GM23338 (cell line): ENCODE measurements around the gene WNT4. TPM values are rescaled to one million over a fixed set of nuclear protein-coding genes. Genes with fewer than 3 reads are reported as not detected.

Experiments used
- ATAC-seq: fragments of 200-7000 bp; cut with Tn5 transposase; 3 replicates; pipeline ENCODE4 v1.9.1; 2020
- DNase-seq: peaks from one replicate; pipeline ENCODE4 v3.0.0-alpha.2; 2015; ENCODE audit warnings: low spot score
- H2AFZ ChIP-seq: fragments of 200-600 bp; sonication (generic); 2 replicates; pipeline ENCODE4 v1.8.0; 2016; ENCODE audit warnings: antibody characterized with exemption, mild to moderate bottlenecking, moderate library complexity
- H3F3A ChIP-seq: fragments of 200-600 bp; sonication (generic); replicated peaks from 2 replicates; pipeline ENCODE4 v1.8.0; 2017; ENCODE audit warnings: antibody characterized with exemption, mixed run types, low read depth
- H3K27ac ChIP-seq: fragments of 200-600 bp; sonication (generic); 2 replicates; pipeline ENCODE4 v1.6.1; 2016; ENCODE audit warnings: low read depth
- H3K27me3 ChIP-seq: fragments of 200-600 bp; sonication (generic); 2 replicates; pipeline ENCODE4 v1.8.0; 2016; ENCODE audit warnings: mild to moderate bottlenecking, mixed run types, moderate library complexity; ENCODE audit not compliant: insufficient read depth
- H3K36me3 ChIP-seq: fragments of 200-600 bp; sonication (generic); 2 replicates; pipeline ENCODE4 v1.8.0; 2016; ENCODE audit warnings: mild to moderate bottlenecking; ENCODE audit not compliant: insufficient read depth
- H3K4me1 ChIP-seq: fragments of 200-600 bp; sonication (generic); 2 replicates; pipeline ENCODE4 v1.8.0; 2016; ENCODE audit warnings: mild to moderate bottlenecking, moderate library complexity; ENCODE audit not compliant: insufficient read depth
- H3K4me2 ChIP-seq: fragments of 200-600 bp; sonication (generic); 2 replicates; pipeline ENCODE4 v1.7.1; 2017; ENCODE audit warnings: mixed run types
- H3K4me3 ChIP-seq: fragments of 200-600 bp; sonication (generic); 2 replicates; pipeline ENCODE4 v1.6.1; 2016; ENCODE audit warnings: mixed run types
- H3K79me2 ChIP-seq: fragments of 200-600 bp; sonication (generic); replicated peaks from 2 replicates; pipeline ENCODE4 v1.8.0; 2017; ENCODE audit warnings: mild to moderate bottlenecking; ENCODE audit not compliant: insufficient read depth
- H3K9me2 ChIP-seq: fragments of 200-600 bp; sonication (generic); 2 replicates; pipeline ENCODE4 v1.8.0; 2017; ENCODE audit not compliant: insufficient read depth
- H4K20me1 ChIP-seq: fragments of 200-600 bp; sonication (generic); replicated peaks from 2 replicates; pipeline ENCODE4 v1.8.0; 2017; ENCODE audit warnings: mild to moderate bottlenecking; ENCODE audit not compliant: insufficient read depth
- H3K27ac Mint-ChIP-seq: 2 replicates; pipeline ENCODE4 v1.8.0; 2020; ENCODE audit warnings: inconsistent platforms, mild to moderate bottlenecking, moderate library complexity, mixed read lengths
- H3K27me3 Mint-ChIP-seq: 3 replicates; pipeline ENCODE4 v1.8.0; 2022; ENCODE audit warnings: low read depth, mild to moderate bottlenecking, moderate library complexity, mixed read lengths, inconsistent platforms; ENCODE audit not compliant: insufficient read depth, poor library complexity
- H3K36me3 Mint-ChIP-seq: 3 replicates; pipeline ENCODE4 v1.8.0; 2021; ENCODE audit warnings: low read depth, mild to moderate bottlenecking, inconsistent platforms, moderate library complexity, mixed read lengths
- H3K4me1 Mint-ChIP-seq: 3 replicates; pipeline ENCODE4 v1.8.0; 2020; ENCODE audit warnings: mild to moderate bottlenecking, inconsistent platforms, mixed read lengths
- H3K4me3 Mint-ChIP-seq: 3 replicates; pipeline ENCODE4 v1.8.0; 2021; ENCODE audit warnings: moderate library complexity, mild to moderate bottlenecking, inconsistent platforms, mixed read lengths
- H3K9me3 Mint-ChIP-seq: 3 replicates; pipeline ENCODE4 v1.8.0; 2020; ENCODE audit warnings: moderate library complexity, mild to moderate bottlenecking, inconsistent platforms, mixed read lengths
- CREB1 ChIP-seq: fragments of 250-450 bp; sonication (Bioruptor Pico); IDR thresholded peaks from 2 replicates; pipeline ENCODE4 v1.5.0; 2020; ENCODE audit warnings: low read depth, mild to moderate bottlenecking, moderate library complexity
- EZH2 ChIP-seq: fragments of 200-600 bp; sonication (generic); IDR thresholded peaks from one replicate; pipeline ENCODE4 v1.8.0; 2017; ENCODE audit warnings: antibody characterized with exemption, mild to moderate bottlenecking, low read depth; ENCODE audit not compliant: unreplicated experiment
- EZH2phosphoT487 ChIP-seq: fragments of 200-600 bp; sonication (generic); IDR thresholded peaks from one replicate; pipeline ENCODE4 v1.8.1; 2018; ENCODE audit warnings: antibody characterized with exemption; ENCODE audit not compliant: unreplicated experiment
- JUNB ChIP-seq: IDR thresholded peaks from one replicate; pipeline ENCODE4 v1.6.1; 2016; ENCODE audit warnings: antibody characterized with exemption; ENCODE audit not compliant: unreplicated experiment
- NANOG ChIP-seq: IDR thresholded peaks from 2 replicates; pipeline ENCODE4 v1.6.1; 2016; ENCODE audit warnings: antibody characterized with exemption, borderline replicate concordance
- POLR2AphosphoS5 ChIP-seq: IDR thresholded peaks from 2 replicates; pipeline ENCODE4 v1.6.1; 2016; ENCODE audit warnings: antibody characterized with exemption, low read depth
- REST ChIP-seq: IDR thresholded peaks from one replicate; pipeline ENCODE4 v1.6.1; 2018; ENCODE audit warnings: antibody characterized with exemption; ENCODE audit not compliant: unreplicated experiment
- STAT1 ChIP-seq: IDR thresholded peaks from one replicate; pipeline ENCODE4 v1.6.1; 2016; ENCODE audit warnings: antibody characterized with exemption; ENCODE audit not compliant: unreplicated experiment
- ZNF114 ChIP-seq: fragments of 250-450 bp; sonication (Bioruptor Pico); IDR thresholded peaks from 2 replicates; pipeline ENCODE4 v1.5.0; 2020; ENCODE audit warnings: mild to moderate bottlenecking, moderate library complexity
- ZNF331 ChIP-seq: fragments of 250-450 bp; sonication (Bioruptor Pico); IDR thresholded peaks from 2 replicates; pipeline ENCODE4 v1.5.0; 2020; ENCODE audit warnings: low read depth, mild to moderate bottlenecking, moderate library complexity
- ZNF462 ChIP-seq: fragments of 250-450 bp; sonication (Bioruptor Pico); IDR thresholded peaks from 2 replicates; pipeline ENCODE4 v1.5.0; 2020; ENCODE audit warnings: mild to moderate bottlenecking, moderate library complexity
- polyA plus RNA-seq: library from polyadenylated mRNA; unstranded; fragments of >200 nt; fragmentation: Nextera tagmentation; extraction: Ambion mirVana; gene quantifications from 2 replicates; pipeline ENCODE4 v1.2.1, GENCODE V29; 2016
- total RNA-seq: library from RNA; depleted of rRNA; stranded (reverse); fragments of >200 nt; shearing (Covaris generic); gene quantifications from 2 replicates; pipeline ENCODE4 v1.2.3, GENCODE V29; 2014
- TF ChIP-seq, protein P1 (sequence below), 2 experiments: fragments of 200-600 bp in 1 of 2; sonication (generic) in 1 of 2; conservative IDR thresholded peaks; 2 replicates each; pipeline versions ENCODE4 v1.5.1 to v1.6.1; 2016 to 2017; ENCODE audit warnings: antibody characterized with exemption in 2 of 2, low read depth in 2 of 2, mild to moderate bottlenecking in 2 of 2, moderate library complexity in 1 of 2

Gene WNT4
- total and polyA plus RNA-seq, 2 experiments from 2014 or later = 0.59 to 0.79 TPM

GRCh38 chr1:22129501-22130117 is 13.3 kb downstream of the WNT4 start:
- DNase-seq (no peak), ATAC-seq (no peak)
- Mint-ChIP-seq H3K27ac (no peak overlapping the region), H3K4me1 (peaks cover 15% of the 10 kb centered on the region), H3K27me3 (peaks cover 2% of the 10 kb centered on the region), H3K4me3 (no peak overlapping the region), H3K9me3 (no peaks in the 10 kb centered on the region; the same call in 2 of the 3 replicates), H3K36me3 (no peaks in the 10 kb centered on the region)
- Histone ChIP-seq H3K4me3 (no peak overlapping the region), H4K20me1 (no peaks in the 10 kb centered on the region; the same call in 1 of the 2 replicates), H3K27ac (no peak overlapping the region), H3K27me3 (no peaks in the 10 kb centered on the region), H2AFZ (no peak overlapping the region), H3K4me2 (no peak overlapping the region), H3K36me3 (no peaks in the 10 kb centered on the region), H3K79me2 (no peaks in the 10 kb centered on the region), H3F3A (0 out of 2 replicates have a peak, but pooled peaks cover 3% of the 10 kb centered on the region), H3K4me1 (peaks cover 10% of the 10 kb centered on the region; the same call in 1 of the 2 replicates), H3K9me2 (no peaks in the 10 kb centered on the region)
- no peak for TF ChIP-seq ZNF462 (CRISPR knock-in tag)
- TF ChIP-seq STAT1 = no peak
- TF ChIP-seq, protein P1, sequence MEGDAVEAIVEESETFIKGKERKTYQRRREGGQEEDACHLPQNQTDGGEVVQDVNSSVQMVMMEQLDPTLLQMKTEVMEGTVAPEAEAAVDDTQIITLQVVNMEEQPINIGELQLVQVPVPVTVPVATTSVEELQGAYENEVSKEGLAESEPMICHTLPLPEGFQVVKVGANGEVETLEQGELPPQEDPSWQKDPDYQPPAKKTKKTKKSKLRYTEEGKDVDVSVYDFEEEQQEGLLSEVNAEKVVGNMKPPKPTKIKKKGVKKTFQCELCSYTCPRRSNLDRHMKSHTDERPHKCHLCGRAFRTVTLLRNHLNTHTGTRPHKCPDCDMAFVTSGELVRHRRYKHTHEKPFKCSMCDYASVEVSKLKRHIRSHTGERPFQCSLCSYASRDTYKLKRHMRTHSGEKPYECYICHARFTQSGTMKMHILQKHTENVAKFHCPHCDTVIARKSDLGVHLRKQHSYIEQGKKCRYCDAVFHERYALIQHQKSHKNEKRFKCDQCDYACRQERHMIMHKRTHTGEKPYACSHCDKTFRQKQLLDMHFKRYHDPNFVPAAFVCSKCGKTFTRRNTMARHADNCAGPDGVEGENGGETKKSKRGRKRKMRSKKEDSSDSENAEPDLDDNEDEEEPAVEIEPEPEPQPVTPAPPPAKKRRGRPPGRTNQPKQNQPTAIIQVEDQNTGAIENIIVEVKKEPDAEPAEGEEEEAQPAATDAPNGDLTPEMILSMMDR (conservative IDR thresholded peaks at IDR 0.05; ENCODE audit: low read depth in 2 of 2) = no peak
- TF ChIP-seq JUNB = no peak
- TF ChIP-seq EZH2phosphoT487 = no peak
- no peak for TF ChIP-seq CREB1 (CRISPR knock-in tag)
- TF ChIP-seq EZH2 = no peak
- TF ChIP-seq ZNF331 (CRISPR knock-in tag) = no peak
- no peak for TF ChIP-seq POLR2AphosphoS5
- no peak for TF ChIP-seq REST
- TF ChIP-seq NANOG = no peak
- TF ChIP-seq ZNF114 (CRISPR knock-in tag) = no peak
